HG02571 (cell line): ENCODE measurements around the gene MRGPRE.

Source experiments
- ATAC-seq: cut with Tn5 transposase; IDR thresholded peaks from one replicate; pipeline ENCODE4 v1.9.1; 2021; ENCODE audit warnings: mild to moderate bottlenecking, moderate library complexity; ENCODE audit not compliant: unreplicated experiment

Gene MRGPRE

GRCh38 chr11:3197044-3197695 is 35.0 kb downstream of the MRGPRE start:
- no peak for ATAC-seq

GRCh38 chr11:3196161-3197043 is 35.8 kb downstream of the MRGPRE start:
- ATAC-seq: no peak

GRCh38 chr11:3195251-3196160 is 36.7 kb downstream of the MRGPRE start:
- no peak for ATAC-seq

GRCh38 chr11:3194016-3194816 is 38.0 kb downstream of the MRGPRE start:
- ATAC-seq: no peak

GRCh38 chr11:3193373-3194015 is 38.7 kb downstream of the MRGPRE start:
- no peak for ATAC-seq

GRCh38 chr11:3192511-3193372 is 39.5 kb downstream of the MRGPRE start:
- ATAC-seq: no peak

GRCh38 chr11:3191586-3192324 is 40.5 kb downstream of the MRGPRE start:
- no peak for ATAC-seq

- no peak for ATAC-seq
These were observed 41.6 kb downstream of the MRGPRE start for GRCh38 chr11:3190600-3190999.

- ATAC-seq: no peak
These were observed 42.2 kb downstream of the MRGPRE start for GRCh38 chr11:3189886-3190583.

- no peak for ATAC-seq
These were observed 42.9 kb downstream of the MRGPRE start for GRCh38 chr11:3189196-3189843.

GRCh38 chr11:3188496-3189195 is 43.6 kb downstream of the MRGPRE start:
- no peak for ATAC-seq

- no peak for ATAC-seq
These were observed 45.9 kb downstream of the MRGPRE start for GRCh38 chr11:3186166-3186953.

GRCh38 chr11:3184732-3185347 is 47.4 kb downstream of the MRGPRE start:
- ATAC-seq: no peak

- no peak for ATAC-seq
These were observed 48.7 kb downstream of the MRGPRE start for GRCh38 chr11:3183523-3183922.

- no peak for ATAC-seq
These were observed 49.8 kb downstream of the MRGPRE start for GRCh38 chr11:3182462-3182852.
